HEK293T (cell line): ENCODE measurements around the gene MRPL34.

ENCODE experiments used
- ARNT ChIP-seq: fragments of 450-650 bp; IDR thresholded peaks from 2 replicates; pipeline ENCODE4 v1.6.1; 2017; ENCODE audit warnings: mild to moderate bottlenecking
- BHLHE40 ChIP-seq: fragments of 450-650 bp; IDR thresholded peaks from 2 replicates; pipeline ENCODE4 v1.6.1; 2016; ENCODE audit warnings: mild to moderate bottlenecking, moderate library complexity, borderline replicate concordance
- CTBP1 ChIP-seq: fragments of 450-650 bp; IDR thresholded peaks from 2 replicates; pipeline ENCODE4 v1.6.1; 2016; ENCODE audit warnings: borderline replicate concordance
- ELF4 ChIP-seq: fragments of 450-650 bp; IDR thresholded peaks from 2 replicates; pipeline ENCODE4 v1.6.1; 2017; ENCODE audit warnings: antibody characterized with exemption
- FOXA1 ChIP-seq: fragments of 450-650 bp; IDR thresholded peaks from 2 replicates; pipeline ENCODE4 v1.6.1; 2016; ENCODE audit warnings: mild to moderate bottlenecking
- FOXK2 ChIP-seq: fragments of 450-650 bp; IDR thresholded peaks from 2 replicates; pipeline ENCODE4 v1.6.1; 2016; ENCODE audit warnings: mild to moderate bottlenecking
- FOXM1 ChIP-seq: fragments of 450-650 bp; IDR thresholded peaks from 2 replicates; pipeline ENCODE4 v1.6.1; 2017; ENCODE audit warnings: mild to moderate bottlenecking, borderline replicate concordance
- HDGF ChIP-seq: fragments of 450-650 bp; IDR thresholded peaks from 2 replicates; pipeline ENCODE4 v1.6.1; 2017; ENCODE audit warnings: antibody characterized with exemption, borderline replicate concordance
- L3MBTL2 ChIP-seq: fragments of 450-650 bp; conservative IDR thresholded peaks from 2 replicates; pipeline ENCODE4 v1.6.1; 2016; ENCODE audit warnings: mild to moderate bottlenecking
- LEF1 ChIP-seq: fragments of 450-650 bp; IDR thresholded peaks from 2 replicates; pipeline ENCODE4 v1.6.1; 2017; ENCODE audit warnings: mild to moderate bottlenecking, borderline replicate concordance
- NFRKB ChIP-seq: fragments of 450-650 bp; IDR thresholded peaks from 2 replicates; pipeline ENCODE4 v1.6.1; 2016; ENCODE audit warnings: mild to moderate bottlenecking, moderate library complexity
- SP1 ChIP-seq: fragments of 450-650 bp; IDR thresholded peaks from 2 replicates; pipeline ENCODE4 v1.6.1; 2017
- SUZ12 ChIP-seq: fragments of 450-650 bp; IDR thresholded peaks from 2 replicates; pipeline ENCODE4 v1.6.1; 2016; ENCODE audit warnings: mild to moderate bottlenecking
- TARDBP ChIP-seq: fragments of 450-650 bp; IDR thresholded peaks from 2 replicates; pipeline ENCODE4 v1.6.1; 2016

DNA sequence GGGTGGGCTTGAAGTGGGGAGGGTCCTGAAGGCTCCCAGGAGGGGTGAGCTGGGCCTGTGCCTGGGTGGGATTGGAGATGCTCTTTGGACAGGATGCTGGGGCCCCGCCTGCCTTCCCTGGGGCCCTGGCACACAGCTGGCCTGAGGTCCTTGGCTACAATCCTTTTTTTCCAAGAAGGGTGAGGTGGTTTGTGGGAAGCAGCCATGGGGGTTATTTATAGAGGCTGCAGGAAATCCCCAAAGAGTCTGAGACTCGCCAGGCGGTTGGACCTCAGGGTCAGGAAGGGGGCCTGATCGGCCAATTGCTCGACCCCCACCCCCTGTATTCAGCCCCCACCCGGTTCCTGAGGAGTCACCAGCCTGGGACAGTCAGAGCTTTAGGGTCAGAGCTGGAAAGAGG, 41.7 kb downstream of the MRPL34 start:
- TF ChIP-seq BHLHE40 (no peak), NFRKB (no peak), HDGF (no peak), ELF4 (no peak), FOXM1 (no peak), SUZ12 (no peak), SP1 (no peak), FOXA1 (no peak), FOXK2 (no peak), TARDBP (no peak), CTBP1 (no peak), ARNT (no peak), LEF1 (no peak), L3MBTL2 (no peak)
